SH-SY5Y (cell line): Measurements from ENCODE around the gene SPTBN2.

Source experiments
- GATA2 ChIP-seq: IDR thresholded peaks from 2 replicates; pipeline ENCODE4 v1.6.1; 2011; ENCODE audit warnings: mild to moderate bottlenecking, low read depth, low read length
- GATA3 ChIP-seq: IDR thresholded peaks from 2 replicates; pipeline ENCODE4 v1.6.1; 2011; ENCODE audit warnings: low read depth, mild to moderate bottlenecking, low read length, moderate library complexity

SPTBN2 gene

DNA sequence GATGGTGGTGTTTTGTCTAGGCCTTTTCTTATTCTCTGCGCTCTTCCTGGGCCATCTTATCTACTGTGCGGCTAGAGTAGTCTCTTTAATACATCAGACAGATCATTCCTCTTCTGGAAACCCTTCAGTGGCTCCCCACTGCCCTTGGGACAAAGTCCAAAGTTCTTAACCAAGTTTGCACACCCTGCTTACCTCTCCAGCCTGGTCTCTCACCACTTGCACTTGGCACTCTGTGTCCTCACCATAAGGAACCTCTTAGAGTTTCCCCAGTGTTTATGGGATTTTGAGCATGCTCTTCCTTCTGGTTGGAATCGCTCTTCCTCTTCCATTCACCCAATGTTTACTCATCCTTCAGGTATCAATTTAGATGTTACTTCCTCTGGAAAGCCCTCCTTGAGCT, 5.2 kb upstream of the SPTBN2 start:
- TF ChIP-seq GATA3 (no peak), GATA2 (no peak)

DNA sequence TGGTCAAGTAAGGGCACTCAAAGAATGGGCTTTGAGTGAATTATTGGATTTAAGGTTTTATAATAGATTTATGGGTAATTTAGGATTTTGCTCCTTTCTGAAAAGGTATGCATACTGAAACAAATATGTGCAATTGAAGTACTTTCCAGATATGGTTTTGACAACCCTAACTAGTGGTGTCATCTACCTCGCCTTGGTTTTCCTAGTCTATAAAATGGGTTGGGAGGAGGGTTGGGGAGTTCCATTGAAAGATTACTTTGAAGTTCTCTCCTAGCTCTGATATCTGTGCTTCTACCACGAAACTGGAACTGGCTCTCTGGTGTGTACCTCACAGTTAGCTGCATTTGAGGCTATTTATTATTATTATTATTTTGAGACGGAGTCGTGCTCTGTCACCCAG, 431 bp upstream of the SPTBN2 start:
- TF ChIP-seq GATA3 = no peak
- no peak for TF ChIP-seq GATA2

DNA sequence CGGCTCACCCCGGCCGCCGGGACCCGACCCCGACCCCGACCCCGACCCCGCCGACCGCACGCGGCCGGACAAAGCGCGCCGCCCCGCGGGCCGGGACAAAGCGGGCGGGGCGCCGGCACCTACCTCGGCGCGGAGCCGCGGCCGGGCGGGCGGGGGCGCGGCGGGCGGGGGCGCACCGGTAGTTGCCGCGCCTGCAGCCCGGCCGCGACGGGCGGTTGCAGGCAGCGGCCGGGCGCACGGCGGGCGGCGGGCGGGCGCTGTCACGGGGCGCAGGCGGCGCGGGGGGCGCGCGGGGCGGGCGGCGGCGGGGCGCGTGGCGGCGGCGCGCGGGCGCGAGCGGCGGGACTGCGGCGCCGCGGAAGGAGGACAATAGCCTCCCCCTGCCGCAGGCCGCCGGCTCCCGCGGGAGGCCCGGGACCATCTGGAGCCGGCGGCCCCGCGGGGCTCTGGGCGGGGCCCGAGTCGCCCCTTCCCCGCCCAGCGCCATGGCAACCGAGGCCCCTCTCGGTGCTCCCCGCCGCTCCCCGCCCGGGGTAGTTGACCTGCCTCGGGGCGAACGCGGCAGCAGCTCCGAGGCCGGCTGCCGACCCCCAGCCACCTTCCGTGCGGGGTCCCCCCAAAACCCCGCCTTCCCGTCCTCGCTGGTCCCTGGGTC, 851 bp downstream of the SPTBN2 start:
- TF ChIP-seq GATA2 (no peak), GATA3 (no peak)

DNA sequence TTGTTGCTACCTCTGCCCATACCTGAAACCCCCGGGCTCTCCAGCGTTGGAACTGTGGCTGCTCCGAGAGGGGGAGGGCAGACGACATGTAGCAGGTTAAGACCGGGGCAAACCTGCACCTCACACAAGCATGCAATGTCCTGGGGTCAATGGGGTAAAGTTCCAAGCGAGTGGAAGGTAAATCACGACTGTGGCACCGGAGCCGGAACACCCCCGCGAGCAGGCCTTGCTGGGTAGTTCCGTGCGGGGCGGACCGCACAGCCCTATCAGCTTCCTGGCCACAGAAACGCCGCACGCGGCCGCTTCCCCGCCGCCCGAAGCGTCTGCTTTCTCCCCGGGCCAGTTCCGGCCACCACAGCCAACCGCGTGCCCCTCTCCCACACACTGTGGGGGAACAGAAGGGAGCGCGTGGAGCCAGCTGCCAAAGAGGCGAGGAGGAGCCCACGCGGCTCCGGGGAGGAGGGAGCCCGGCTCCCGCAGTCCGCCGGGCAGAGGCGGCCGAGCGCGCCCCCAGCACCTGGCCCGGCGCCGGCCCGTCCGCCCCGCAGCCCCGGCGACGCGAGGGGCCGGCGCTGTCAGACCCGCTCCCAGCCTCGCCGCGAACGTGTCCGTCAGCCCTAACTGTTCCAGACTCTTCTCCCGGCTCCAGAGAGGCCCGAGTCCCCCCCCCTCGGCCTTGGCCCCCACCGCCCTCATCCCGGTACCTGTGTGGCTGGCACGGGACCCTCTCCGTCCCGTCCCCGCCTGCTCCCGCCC, 1.6 kb downstream of the SPTBN2 start:
- TF ChIP-seq GATA2 = no peak
- TF ChIP-seq GATA3 = no peak

DNA sequence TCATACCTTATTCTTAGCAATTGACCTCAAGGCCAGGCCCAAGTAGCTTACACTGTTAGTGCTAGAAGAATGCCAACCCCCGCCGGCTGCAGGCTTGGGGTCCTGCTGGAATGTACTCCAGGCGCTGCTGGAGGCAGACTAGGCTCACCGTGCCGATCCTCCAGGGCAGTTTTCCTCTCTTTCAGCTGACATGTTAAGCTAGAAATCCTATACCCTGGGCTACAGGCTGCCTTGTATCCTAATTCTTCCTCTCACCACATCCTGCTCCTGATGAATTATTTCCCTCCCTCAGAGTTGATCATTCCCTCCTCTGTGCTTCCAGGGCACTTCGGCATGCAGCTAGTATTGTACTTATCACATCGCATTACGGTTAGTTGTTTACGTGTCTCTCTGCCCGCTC, 3.4 kb downstream of the SPTBN2 start:
- TF ChIP-seq GATA3 (no peak), GATA2 (no peak)

DNA sequence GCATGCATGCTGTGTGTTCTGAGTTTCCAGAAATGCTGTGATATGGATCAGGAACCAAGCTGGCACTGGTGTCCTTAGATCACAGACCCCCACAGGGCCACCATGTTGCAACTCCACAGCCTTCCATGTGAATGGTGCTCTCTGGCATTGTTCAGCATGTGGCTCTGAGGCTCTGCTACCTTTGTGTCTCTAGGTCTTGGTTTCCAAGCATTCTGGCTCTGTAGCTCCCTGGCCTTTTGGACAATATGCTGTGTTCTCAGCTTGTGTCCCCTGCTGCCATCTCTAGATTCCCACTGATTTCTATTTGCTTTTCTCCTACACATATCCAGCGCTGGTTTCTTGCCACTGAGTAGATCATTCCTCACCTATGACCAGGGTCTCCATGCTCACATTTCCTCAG, 3.9 kb downstream of the SPTBN2 start:
- TF ChIP-seq GATA2 = no peak
- no peak for TF ChIP-seq GATA3

DNA sequence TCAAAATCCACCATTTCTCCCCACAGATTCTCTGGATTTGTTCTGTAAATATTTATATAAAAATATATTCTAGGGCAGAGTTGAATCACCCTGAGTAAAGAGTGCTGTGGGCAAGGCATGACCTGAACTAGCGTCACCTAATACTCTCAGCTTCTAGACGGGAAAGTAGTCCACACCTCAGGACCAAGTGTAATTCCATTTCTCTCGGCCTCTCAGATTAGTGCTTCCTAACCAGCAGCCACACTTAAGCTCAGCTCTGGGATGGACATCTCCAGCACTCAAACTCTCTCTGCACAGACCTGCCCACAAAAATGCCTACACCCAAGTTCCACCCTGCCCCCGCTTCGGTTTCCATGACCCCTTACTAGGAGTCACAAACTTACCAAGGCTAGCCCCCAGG, 5.3 kb downstream of the SPTBN2 start:
- no peak for TF ChIP-seq GATA3
- TF ChIP-seq GATA2 = no peak

DNA sequence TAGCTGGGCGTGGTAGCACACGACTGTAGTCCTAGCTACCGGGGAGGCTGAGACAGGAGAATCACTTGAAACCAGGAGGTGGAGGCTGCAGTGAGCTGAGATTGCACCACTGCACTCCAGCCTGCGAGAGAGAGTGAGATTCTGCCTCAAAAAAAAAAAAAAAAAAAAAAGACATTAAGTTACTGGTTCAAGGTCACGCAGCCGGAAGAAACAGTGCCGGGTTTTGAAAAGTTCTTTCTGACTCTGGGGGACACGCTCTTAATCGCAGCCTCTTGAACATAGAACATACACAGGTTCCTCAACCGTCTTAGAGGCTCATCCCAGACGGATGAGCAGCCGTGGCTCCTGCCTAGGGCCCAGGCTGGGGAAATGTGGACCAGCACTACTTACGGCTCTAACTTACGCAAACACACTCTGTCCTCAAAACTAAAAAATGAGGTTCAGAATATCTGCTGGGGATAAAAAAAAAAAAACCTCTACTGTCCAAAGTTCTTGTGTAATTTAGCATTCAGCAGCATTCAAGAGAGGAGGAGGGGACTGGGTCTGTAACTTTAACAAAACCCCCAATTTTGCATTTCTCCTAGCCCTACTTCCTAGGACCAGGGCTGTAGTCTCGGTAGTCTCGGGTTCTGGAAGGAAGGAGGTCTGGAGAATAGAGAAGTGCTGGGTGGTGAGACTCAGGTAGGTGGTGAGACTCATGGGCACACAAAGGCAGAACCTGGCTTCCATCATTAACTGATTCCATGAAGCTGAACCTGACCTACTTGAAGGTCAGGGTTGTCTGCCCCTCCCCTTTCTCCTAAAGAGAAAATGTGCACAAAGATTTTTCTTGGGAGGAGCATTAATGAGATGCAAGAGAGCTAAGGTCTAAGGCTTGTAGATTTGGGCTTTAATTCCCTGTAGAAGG, 6.0 kb downstream of the SPTBN2 start:
- no peak for TF ChIP-seq GATA2
- TF ChIP-seq GATA3 = no peak

DNA sequence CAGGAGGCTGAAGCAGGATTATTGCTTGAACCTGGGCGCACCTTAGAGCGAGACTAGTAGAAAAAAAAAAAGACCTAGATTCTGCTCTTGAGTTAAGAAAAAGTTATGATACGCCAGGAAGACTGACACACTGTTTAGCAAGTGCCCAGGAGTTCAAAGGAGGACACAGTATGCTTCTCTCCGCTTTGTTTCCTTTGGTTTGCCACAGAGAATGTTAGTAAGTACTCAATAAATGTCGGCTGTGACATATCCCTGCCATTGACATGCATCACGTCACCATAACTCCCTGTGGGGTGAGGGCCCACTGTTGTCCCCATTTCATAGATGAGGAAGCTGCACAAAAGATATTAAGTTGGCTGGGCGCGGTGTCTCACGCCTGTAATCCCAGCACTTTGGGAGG, 7.1 kb downstream of the SPTBN2 start:
- TF ChIP-seq GATA2 (no peak), GATA3 (no peak)

DNA sequence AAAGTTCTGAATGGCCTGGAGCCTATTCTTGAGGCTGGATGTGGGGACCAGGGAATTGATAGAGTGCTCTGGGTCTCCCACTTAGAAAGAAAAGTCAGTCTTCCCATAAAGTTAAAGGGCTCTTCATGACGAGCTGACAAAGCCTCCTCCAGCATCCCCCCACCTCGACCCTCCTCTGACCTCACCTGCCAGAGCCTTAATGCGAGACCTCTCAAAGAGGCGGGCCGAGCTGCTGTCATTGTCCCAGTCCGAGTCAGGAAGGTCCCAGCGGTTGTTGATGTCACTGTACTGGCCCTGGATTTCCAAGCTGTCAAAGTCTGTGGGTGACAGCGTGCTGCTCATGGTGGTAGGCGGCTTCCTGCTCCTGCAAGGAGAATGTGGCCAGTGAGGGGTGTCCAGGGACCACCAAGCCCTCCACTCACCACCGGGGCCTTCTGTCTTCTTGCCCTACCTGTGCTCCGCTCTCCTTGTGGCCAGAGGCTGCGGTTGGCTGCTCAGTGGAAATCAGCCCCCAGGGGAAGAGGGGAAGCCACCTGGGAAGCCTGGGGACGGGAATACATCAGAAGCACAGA, 8.0 kb downstream of the SPTBN2 start:
- TF ChIP-seq GATA2 = no peak
- no peak for TF ChIP-seq GATA3

DNA sequence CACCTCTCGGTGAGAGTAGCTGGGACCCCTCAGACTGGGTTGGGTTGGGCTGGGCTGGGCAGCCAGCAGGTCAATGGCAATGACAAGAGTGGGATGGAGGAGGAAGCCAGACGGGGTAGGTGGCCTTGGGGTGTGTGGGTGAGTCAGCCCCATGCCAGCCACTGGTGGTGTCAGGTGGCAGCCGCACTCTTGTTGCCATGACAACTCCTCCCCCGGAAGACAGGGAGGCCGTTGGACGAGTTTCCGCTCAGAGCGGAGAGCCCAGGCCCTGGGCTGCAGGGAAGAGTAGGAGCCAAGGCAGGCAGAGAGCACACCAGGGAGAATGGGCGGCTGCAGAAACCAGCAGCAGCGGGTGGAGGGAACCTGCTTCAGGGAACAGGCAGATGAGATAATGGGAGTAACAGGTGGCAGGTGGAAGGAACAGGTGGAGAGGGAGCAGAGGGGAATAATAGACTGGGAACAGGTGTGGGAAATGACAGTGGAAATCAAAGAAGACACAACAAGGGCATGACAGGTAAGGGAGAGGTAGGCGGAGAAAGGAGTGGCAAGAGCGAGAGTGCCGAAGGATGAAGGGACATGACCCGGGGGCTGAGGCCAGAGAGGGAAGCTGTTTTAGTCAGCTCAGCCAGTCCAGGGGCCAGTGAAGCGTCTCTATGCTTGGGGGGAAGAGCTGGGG, 8.7 kb downstream of the SPTBN2 start:
- TF ChIP-seq GATA2 (no peak), GATA3 (no peak)

DNA sequence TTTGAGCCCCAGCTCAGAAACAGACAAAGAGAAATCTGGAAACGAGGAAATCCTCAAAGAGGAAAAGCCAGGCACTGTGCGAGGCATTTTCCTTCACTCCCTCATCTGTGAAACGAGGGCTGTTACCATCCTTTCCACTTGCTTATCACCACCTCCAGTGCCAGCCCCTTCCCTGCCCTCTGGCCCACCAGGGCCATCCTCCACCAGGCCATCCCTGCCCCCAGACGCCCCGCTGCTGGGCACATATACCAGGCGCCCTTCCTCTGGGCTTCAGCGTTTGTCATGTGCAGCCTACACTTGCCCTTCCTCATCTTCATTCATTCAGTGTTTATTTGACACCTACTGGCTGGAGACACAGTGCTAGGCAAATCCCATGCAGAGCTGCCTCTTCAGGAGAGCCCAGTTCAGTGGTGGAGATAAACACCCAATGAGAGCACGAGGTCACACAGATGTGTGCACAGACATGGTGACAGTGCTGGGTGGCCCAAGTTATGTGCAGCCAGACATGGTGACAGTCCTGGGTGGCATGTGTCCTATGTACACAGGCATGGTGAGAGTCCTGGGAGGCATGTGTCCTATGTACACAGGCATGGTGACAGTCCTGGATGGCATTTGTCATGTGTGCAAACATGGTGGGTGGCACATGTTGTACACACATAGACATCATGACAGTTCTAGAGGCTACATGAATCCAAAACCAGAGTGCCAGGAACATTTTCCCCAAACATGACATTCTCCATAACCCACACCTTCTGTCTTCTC, 9.7 kb downstream of the SPTBN2 start:
- TF ChIP-seq GATA2 = no peak
- TF ChIP-seq GATA3 = no peak

DNA sequence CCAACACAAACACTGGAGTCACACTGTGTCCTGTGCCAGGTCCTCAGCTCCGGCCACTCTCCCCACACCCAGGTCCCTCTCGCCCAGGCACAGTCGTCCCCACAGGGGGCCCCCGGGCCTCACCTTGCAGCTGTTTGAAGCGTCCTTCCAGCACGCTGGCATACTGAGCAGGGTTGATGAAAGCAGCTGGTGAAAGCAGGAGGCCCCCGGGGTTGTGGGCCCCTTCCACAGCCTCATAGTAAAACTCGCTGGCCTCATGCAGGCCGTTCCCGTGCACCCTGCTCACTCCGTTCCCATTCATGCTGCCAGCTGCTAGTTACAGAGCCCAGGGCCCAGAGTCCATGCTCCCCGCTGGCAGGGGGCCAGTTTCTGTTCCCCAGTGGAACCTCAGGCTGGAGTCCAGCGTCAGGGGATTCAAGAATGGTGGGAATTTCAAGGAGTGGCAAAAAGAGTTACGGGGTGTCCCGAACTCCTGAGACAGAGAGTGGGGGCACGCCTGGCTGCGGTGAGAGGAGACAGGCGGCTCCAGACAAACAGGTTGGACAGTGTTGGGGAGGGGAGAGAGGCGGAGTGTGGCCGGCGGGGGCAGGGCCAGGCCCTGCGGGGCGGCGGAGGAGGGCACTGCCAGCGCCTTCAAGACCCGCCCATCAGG, 10.6 kb downstream of the SPTBN2 start:
- TF ChIP-seq GATA2 (no peak), GATA3 (no peak)

DNA sequence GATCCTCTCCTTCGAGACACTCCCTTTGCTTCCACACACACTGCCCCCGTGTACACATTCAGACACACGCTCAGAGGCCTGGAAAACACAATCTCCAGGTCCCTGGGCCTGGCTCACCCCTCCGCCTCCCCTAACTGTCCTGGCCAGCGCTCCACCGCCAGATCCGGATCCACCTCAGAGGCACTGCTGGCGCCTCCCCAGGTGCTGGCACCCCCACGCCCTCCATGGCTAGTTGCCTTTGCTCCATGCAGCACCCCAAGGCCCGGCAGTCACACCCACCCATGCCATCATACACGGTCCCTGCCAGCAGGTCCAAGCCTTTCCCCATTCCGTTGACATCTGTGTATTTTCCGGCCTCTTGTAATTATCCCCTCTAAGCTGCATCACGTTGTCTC, 11.1 kb downstream of the SPTBN2 start:
- TF ChIP-seq GATA2 = no peak
- no peak for TF ChIP-seq GATA3

DNA sequence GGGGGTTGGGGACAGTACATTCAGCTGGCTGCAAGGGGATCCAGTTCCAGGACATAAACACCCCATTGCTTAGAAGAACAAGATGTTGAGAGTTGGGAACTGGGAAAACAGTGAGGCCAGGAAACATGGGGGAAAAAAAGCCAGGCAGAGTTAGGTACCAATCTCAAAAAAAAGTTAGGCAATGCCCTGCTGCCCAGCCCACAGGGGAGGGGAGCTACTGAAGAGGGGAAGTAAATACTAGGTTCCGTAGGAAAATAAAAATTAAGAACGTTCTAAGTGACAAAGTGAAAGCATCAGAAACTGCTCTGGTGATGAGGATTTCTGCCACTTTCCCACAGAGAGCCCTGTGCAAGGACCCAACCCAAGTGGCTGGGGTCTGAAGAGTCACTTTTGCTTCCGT, 12.0 kb downstream of the SPTBN2 start:
- TF ChIP-seq GATA3 = no peak
- TF ChIP-seq GATA2 = no peak
